Measurements from ENCODE around the gene DTNBP1. TPM values are rescaled to one million over a fixed set of nuclear protein-coding genes. Genes with fewer than 3 reads are reported as not detected.
A peak's percentile ranks its signal among the peaks of the same experiment; 100 is the strongest.

The DTNBP1 gene
- total RNA-seq, 1 donor from 2014 or later, result 20.1 TPM

GRCh38 chr6:15539722-15540270 is 123.0 kb downstream of the DTNBP1 start:
- H3K27me3 Mint-ChIP-seq (ENCODE audit: unreplicated experiment), result no peaks in the 10 kb centered on the region
- no peak overlapping the region for H3K27ac Mint-ChIP-seq (ENCODE audit: unreplicated experiment)
- H3K4me1 Mint-ChIP-seq (ENCODE audit: unreplicated experiment), result peaks cover 17% of the 10 kb centered on the region
- H3K4me3 Mint-ChIP-seq (ENCODE audit: unreplicated experiment), result no peak overlapping the region
- no peak for TF ChIP-seq CTCF (IDR thresholded peaks at IDR 0.05)
- peaks cover 2% of the 10 kb centered on the region for H3K36me3 Mint-ChIP-seq (ENCODE audit: unreplicated experiment)
- no peaks in the 10 kb centered on the region for H3K9me3 Mint-ChIP-seq (ENCODE audit: unreplicated experiment)
- DNase-seq (ENCODE audit: extremely low spot score, unreplicated experiment), result no peak

GRCh38 chr6:15538766-15539495 is 123.9 kb downstream of the DTNBP1 start:
- DNase-seq (ENCODE audit: extremely low spot score, unreplicated experiment), result peak; percentile 23
- Mint-ChIP-seq H3K36me3 (ENCODE audit: unreplicated experiment) (peaks cover 2% of the 10 kb centered on the region), H3K27ac (ENCODE audit: unreplicated experiment) (no peak overlapping the region), H3K4me3 (ENCODE audit: unreplicated experiment) (no peak overlapping the region), H3K4me1 (ENCODE audit: unreplicated experiment) (peaks cover 17% of the 10 kb centered on the region), H3K9me3 (ENCODE audit: unreplicated experiment) (no peaks in the 10 kb centered on the region), H3K27me3 (ENCODE audit: unreplicated experiment) (no peaks in the 10 kb centered on the region)
- no peak for TF ChIP-seq CTCF (IDR thresholded peaks at IDR 0.05)

GRCh38 chr6:15538106-15538505 is 124.7 kb downstream of the DTNBP1 start:
- no peak overlapping the region for H3K27ac Mint-ChIP-seq (ENCODE audit: unreplicated experiment)
- DNase-seq (ENCODE audit: extremely low spot score, unreplicated experiment), result peak; percentile 49

GRCh38 chr6:15536198-15536955 is 126.5 kb downstream of the DTNBP1 start:
- peaks cover 10% of the 10 kb centered on the region for H3K36me3 Mint-ChIP-seq (ENCODE audit: unreplicated experiment)
- H3K4me1 Mint-ChIP-seq (ENCODE audit: unreplicated experiment), result peaks cover 17% of the 10 kb centered on the region
- H3K4me3 Mint-ChIP-seq (ENCODE audit: unreplicated experiment), result no peak overlapping the region
- TF ChIP-seq CTCF (IDR thresholded peaks at IDR 0.05), result no peak
- no peaks in the 10 kb centered on the region for H3K27me3 Mint-ChIP-seq (ENCODE audit: unreplicated experiment)
- peak overlapping the region; percentile 63 for H3K27ac Mint-ChIP-seq (ENCODE audit: unreplicated experiment)
- no peaks in the 10 kb centered on the region for H3K9me3 Mint-ChIP-seq (ENCODE audit: unreplicated experiment)
- DNase-seq (ENCODE audit: extremely low spot score, unreplicated experiment), result peak; percentile 71

More at GRCh38 chr6:15538106-15538505, 124.7 kb downstream of the DTNBP1 start:
- H3K4me1 Mint-ChIP-seq (ENCODE audit: unreplicated experiment), result peaks cover 17% of the 10 kb centered on the region
- H3K9me3 Mint-ChIP-seq (ENCODE audit: unreplicated experiment), result no peaks in the 10 kb centered on the region
- peaks cover 2% of the 10 kb centered on the region for H3K36me3 Mint-ChIP-seq (ENCODE audit: unreplicated experiment)
- no peak for TF ChIP-seq CTCF (IDR thresholded peaks at IDR 0.05)
- H3K4me3 Mint-ChIP-seq (ENCODE audit: unreplicated experiment), result no peak overlapping the region
- no peaks in the 10 kb centered on the region for H3K27me3 Mint-ChIP-seq (ENCODE audit: unreplicated experiment)
